Muscle of arm (tissue), 14 donors: ENCODE results near the gene RIPPLY1. TPM values are rescaled to one million over a fixed set of nuclear protein-coding genes. Genes with fewer than 3 reads are reported as not detected.

ENCODE experiments used
- DNase-seq: peaks from one replicate; pipeline ENCODE4 v3.0.0-alpha.2; 2013
- long read RNA-seq, 11 donors: transcript quantifications; one replicate each; lab custom pipeline, GENCODE V29; 2026
- polyA plus RNA-seq, 12 donors: library from polyadenylated mRNA; unstranded; fragments of 120-200 nt; gene quantifications; one replicate each; pipeline ENCODE4 v1.2.1, GENCODE V29; 2013; ENCODE audit not compliant: insufficient read length in 12 of 12

Gene RIPPLY1
- polyA plus RNA-seq: under 1 TPM in 8 of 12 donors, not detected in 4; 0.28 to 0.84 (median 0.59) TPM
- long read RNA-seq, donor 1, partial matches to known transcripts: 0 of 1 reads
- long read RNA-seq, donor 1, other reads (novel, unspliced or antisense): 0 of 1 reads
- long read RNA-seq, donor 2: 0 reads
- long read RNA-seq, donor 3: 0 reads
- long read RNA-seq, donor 4: 0 reads
- long read RNA-seq, donor 5: 0 reads
- long read RNA-seq, donor 6: 0 reads
- long read RNA-seq, donor 7: 0 reads
- long read RNA-seq, donor 8: 0 reads
- long read RNA-seq, donor 9: 0 reads
- long read RNA-seq, donor 10: 0 reads
- long read RNA-seq, donor 11: 0 reads

DNA sequence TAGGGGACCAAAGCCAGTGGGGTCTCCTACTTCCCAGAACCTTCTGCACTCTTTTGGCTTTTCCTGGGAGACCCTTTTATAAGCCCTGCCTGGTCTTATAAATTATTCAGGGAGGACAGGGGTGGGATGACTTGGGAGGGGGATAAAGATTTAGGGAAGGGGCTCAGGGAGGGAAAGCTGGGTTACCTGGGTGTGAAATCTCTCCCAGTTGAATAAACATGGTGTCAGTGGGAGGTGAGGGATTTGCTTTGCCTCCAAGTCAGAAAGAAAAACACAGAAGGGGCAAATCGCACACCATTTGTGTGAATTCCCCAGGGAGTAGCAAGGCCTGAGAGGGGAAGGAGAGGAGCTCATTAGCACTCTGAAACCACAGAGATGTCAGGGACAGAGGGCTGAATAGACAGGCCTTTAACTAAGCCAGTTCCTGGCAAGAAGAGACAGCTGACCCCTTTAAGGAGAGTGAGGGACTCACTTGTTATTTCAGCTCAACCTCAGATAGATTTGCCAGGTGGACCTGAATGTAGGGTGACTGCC is at the start of gene RIPPLY1:
Gene RIPPLY1 (minus strand): TSS at position 51 of the 534 bp plus-strand sequence. CDS start 54 bp downstream, outside the sequence.
- DNase-seq: no peak

DNA sequence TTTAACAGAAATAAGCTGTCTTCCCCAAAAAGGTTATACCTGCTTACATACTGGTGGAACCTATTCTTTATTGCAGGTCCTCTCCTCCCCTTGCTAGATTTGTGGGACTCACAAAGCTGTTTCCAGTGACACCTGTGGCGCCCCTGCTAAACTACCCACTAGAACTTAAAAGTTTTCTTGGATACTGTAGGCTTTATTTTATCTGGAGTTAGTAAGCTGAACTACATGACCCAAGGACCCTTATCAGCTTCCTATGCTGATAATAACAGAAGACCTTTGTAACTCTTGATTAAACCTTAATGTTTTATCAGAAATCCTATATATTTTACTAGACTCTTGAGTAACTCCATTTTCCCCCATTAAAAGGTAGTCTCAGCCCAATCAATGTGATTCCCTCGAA is 49.4 kb upstream of the RIPPLY1 start:
- DNase-seq: no peak

GRCh38 chrX:106952089-106952488 is 48.9 kb upstream of the RIPPLY1 start:
- DNase-seq: no peak

- DNase-seq: no peak
These were observed 48.1 kb upstream of the RIPPLY1 start for GRCh38 chrX:106951230-106951629.

GRCh38 chrX:106950381-106950780 is 47.2 kb upstream of the RIPPLY1 start:
- DNase-seq: no peak

DNA sequence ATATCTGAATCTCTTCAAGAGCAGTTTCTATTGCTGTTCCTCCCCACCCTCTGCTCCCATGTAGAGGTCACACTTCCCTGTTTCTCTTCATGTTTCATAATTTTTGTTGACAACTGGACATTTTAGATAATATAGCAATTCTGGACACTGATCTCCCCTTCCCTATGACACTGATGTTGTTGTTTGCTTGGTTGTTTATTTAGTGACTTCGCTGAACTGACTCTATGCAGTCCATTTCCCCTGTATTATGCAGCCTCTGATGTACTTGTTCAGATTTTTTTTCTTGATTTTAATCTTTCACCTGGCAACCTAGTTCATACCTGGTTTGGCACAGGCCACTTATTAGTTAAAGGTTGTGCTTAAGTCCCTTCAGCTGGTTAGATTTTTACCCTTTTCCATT is 46.2 kb upstream of the RIPPLY1 start:
- no peak for DNase-seq

DNA sequence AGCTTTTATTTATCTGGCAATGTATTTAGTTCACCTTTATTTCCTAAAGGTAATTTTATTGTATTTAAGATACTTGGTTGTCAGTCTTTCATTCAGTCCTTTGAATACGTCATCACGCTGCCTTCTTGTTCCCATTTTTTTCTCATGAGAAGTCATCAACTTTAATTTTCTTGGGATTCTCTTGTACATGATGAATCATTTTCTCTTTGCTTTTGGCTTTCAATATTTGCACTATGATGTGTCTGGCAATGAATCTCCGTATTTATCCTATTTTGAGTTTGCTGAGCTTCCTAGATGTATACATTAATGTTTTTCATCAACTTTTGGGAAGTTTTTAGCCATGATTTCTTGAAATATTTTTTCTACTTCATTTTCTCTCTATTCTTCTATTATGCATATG is 45.5 kb upstream of the RIPPLY1 start:
- no peak for DNase-seq

DNA sequence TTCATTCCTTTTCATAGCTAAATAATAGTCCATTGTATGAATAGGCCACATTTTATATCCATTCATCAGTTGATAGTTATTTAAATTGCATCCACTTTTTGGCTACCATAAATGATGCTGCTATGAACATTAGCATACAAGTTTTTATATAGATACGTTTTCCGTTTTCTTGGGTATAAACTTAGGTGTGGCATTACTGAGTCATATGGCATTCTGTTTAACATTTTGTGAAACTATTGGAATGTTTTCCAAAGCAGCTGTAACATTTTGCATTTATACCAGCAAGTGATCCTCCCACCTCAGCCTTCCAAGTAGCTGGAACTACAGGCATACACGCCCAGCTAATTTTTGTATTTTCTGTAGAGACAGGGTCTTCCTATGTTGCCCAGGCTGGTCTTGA is 43.3 kb upstream of the RIPPLY1 start:
- DNase-seq: no peak

- DNase-seq: no peak
These were observed 36.9 kb upstream of the RIPPLY1 start for GRCh38 chrX:106940068-106940467.

- DNase-seq: no peak
These were observed 36.4 kb upstream of the RIPPLY1 start for GRCh38 chrX:106939566-106939965.

- no peak for DNase-seq
These were observed 33.1 kb upstream of the RIPPLY1 start for GRCh38 chrX:106936246-106936645.

DNA sequence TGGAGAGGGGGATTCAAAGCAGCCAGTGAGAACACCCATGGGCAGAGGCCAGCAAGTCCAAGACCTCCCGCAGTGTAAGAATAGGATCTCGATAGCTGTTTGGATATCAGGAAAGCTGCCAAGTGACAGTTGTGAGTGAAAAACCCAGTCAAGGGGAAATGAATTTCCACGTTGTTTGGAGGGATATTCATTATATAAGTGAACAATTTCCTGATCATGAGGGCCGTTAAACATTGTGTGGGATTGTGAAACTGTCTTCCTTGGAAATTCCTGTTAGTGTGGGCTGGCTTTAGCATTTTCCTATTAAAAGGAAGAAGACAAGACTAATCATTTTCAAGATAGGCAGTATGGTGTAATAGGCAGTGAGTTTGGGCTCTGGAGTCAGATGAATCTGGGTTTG is 32.0 kb upstream of the RIPPLY1 start:
- no peak for DNase-seq

DNA sequence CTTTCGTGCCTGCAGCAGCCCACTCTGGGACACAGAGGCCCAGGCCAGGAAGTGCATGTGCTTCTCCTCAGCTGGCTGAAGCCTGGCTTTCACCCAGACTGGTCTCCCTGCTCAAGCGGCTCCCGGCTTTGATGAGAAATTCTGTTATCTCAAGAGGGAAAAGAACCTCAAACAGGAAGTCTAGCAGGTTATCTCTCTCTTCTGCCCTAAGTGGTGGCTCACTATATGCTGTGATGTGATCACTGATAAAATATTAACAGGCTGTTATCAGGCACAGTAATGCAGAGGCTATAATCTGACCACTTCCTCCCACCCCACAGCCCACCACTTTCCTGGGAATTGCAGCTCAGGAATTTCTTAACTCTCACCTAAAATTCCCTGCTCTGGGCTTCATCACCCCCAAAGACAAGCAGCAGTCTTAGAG is 30.4 kb upstream of the RIPPLY1 start:
- DNase-seq: no peak

DNA sequence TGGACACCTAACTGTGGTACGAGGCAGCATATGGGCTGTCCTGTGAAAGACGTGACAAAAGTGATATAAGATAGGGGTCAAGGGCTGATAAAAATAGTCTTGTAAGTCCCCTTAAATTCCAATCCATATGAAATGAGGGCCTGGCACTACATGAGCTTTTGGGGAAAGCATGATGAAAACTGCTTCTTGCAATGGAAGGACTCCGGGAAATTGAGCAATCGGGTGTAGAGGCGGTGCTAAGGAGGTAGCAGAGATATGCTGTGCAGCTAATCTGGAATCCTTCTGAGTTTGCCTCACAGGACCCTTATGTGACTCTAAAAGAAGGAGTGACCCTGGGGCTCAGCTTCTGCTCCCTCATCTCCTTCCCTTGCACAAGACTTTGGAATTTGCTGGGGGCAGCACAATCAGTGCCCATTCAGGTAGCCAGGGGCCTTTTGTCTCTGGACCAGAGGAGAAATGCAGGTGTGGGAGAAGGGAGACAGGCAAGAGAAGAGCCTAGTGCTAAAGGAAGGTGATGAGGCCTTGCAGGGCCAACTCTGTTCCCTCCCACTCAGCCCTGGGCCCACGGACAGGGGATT is 29.9 kb upstream of the RIPPLY1 start:
- no peak for DNase-seq

DNA sequence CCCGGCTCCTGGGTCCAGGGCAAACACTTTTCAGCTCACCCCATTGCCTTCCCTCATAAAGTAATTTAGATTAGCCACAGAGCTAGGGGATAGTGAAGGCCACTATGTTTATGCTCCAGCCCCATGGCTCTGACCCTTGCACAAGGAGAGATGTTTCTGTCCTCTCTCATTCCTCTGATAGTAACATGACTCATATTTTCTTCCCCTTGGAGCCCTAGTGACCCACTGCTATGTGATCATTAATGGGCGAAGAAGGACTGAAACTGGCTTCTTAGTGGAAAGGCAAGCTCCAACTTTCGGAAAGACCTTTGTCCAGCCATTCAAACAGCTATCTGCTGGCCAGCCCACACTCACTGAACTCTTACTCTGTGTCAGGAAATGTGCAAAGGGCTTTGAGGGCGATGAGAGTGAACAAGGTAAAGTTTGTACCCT is 29.4 kb upstream of the RIPPLY1 start:
- no peak for DNase-seq

DNA sequence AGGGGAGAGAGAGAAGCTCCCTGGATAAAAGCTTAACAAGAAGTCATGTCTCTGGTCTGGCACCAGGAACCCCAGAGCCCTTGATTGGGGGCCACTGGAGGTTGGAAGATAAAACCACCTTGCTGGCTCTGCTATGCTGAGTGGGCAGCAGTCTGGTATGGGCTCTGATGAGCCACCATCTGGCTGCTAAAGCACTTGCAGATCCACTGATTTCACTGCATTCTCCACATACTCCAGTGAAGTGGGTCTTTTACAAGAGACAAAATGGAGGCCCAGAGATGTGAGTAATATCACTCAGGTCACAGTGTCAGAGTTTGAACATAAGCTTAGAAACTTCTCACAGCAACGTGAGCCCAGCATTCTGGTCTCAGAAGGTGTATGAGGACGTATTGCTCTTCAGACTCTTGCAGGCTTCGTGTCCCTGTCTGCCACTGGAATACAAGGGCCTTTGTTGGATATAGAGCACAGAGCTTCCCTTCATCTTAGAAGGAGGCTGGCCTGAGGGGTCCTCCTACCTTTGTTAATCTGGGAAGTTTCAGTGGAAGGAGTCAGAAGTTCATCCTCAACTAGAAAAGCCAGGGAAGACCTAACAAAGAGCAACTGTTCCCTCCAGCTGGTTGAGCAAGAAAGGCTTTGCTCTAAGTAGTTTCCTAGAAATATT is 28.8 kb upstream of the RIPPLY1 start:
- no peak for DNase-seq

DNA sequence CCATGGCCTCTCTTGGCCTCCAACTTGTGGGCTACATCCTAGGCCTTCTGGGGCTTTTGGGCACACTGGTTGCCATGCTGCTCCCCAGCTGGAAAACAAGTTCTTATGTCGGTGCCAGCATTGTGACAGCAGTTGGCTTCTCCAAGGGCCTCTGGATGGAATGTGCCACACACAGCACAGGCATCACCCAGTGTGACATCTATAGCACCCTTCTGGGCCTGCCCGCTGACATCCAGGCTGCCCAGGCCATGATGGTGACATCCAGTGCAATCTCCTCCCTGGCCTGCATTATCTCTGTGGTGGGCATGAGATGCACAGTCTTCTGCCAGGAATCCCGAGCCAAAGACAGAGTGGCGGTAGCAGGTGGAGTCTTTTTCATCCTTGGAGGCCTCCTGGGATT is 25.1 kb upstream of the RIPPLY1 start:
- DNase-seq: no peak

- DNase-seq: no peak
These were observed 24.6 kb upstream of the RIPPLY1 start for GRCh38 chrX:106927700-106928099.

- DNase-seq: no peak
These were observed 23.9 kb upstream of the RIPPLY1 start for GRCh38 chrX:106927023-106927422.

DNA sequence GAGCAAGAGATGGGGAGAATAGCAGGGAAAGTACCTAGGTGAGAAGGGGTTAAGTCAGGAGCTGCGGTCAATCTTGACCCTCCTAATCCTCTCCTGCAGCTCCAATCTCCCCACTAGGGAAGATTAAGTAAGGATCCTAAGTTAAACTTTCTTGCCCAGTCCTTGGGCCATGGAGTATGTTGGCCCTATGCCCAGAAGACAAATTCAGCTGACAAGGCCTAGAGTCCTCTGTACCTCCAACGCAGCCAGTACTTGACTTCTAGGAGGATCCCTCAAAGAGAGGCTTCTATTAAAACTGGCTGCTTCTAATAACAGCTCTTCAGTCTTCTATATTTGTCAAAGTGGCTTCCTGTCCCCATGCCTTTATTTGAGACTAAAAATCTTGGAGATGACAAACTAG is 18.5 kb upstream of the RIPPLY1 start:
- no peak for DNase-seq

GRCh38 chrX:106919932-106920452 is 16.9 kb upstream of the RIPPLY1 start, which contains the start of gene CLDN2:
Gene CLDN2 (plus strand): TSS chrX:106920402. CDS start chrX:106928229, 7,827 bp downstream.
- DNase-seq: no peak

GRCh38 chrX:106917830-106918500 is 14.8 kb upstream of the RIPPLY1 start:
- DNase-seq: no peak
